ENCODE data around the gene TLCD3A. TPM values are rescaled to one million over a fixed set of nuclear protein-coding genes. Genes with fewer than 3 reads are reported as not detected.
"Not testable (repeated sequence)": the region's sequence is repeated elsewhere in the genome, so short reads cannot be mapped to it uniquely, and the experiment has no call there.

The TLCD3A gene
- total and polyA plus RNA-seq, 12 donors: 1.1 to 4.5 (median 2.6) TPM

- Histone ChIP-seq H3K9me3 (no peaks in the 10 kb centered on the region), H3K27ac (no peak overlapping the region), H3K4me3 (no peak overlapping the region), H3K36me3 (peaks cover 4 to 80% (median 32%) of the 10 kb centered on the region in 9 donors), H3K4me1 (peaks cover 0 to 8% (median 7%) of the 10 kb centered on the region in 9 donors), H3K27me3 (no peaks in the 10 kb centered on the region)
- ATAC-seq (no peak), DNase-seq (no peak)
- no peak for TF ChIP-seq CTCF (IDR thresholded peaks at IDR 0.05)
- WGBS, 2 donors: 93 to 96% methylated on average over 11 of the region's 11 CpGs
- intact Hi-C loops (cut with DNase I): no loop called here
Measured at GRCh38 chr17:745406-745805, 13.0 kb downstream of the TLCD3A start.

GRCh38 chr17:746181-746580 lies 13.8 kb downstream of the TLCD3A start:
- Histone ChIP-seq H3K36me3 (peaks cover 4 to 73% (median 30%) of the 10 kb centered on the region in 9 donors), H3K27me3 (no peaks in the 10 kb centered on the region), H3K27ac (no peak overlapping the region), H3K9me3 (no peaks in the 10 kb centered on the region), H3K4me1 (peaks cover under 1 to 16% (median 15%) of the 10 kb centered on the region in 9 donors), H3K4me3 (no peak overlapping the region)
- ATAC-seq (no peak), DNase-seq (no peak)
- 95% methylated on average over 9 of the region's 9 CpGs for WGBS, 2 donors
- no peak for TF ChIP-seq CTCF (IDR thresholded peaks at IDR 0.05)
- intact Hi-C loops (cut with DNase I): no loop called here

- TF ChIP-seq CTCF (IDR thresholded peaks at IDR 0.05): no peak
- WGBS, 2 donors: 91 to 93% methylated on average over 38 of the region's 38 CpGs
- DNase-seq: no peak
- no peak for ATAC-seq
- Histone ChIP-seq H3K4me1 (peaks cover 3 to 22% (median 19%) of the 10 kb centered on the region in 9 donors), H3K9me3 (no peaks in the 10 kb centered on the region), H3K27ac (no peak overlapping the region), H3K36me3 (peaks cover 4 to 64% (median 30%) of the 10 kb centered on the region in 9 donors), H3K27me3 (no peaks in the 10 kb centered on the region), H3K4me3 (no peak overlapping the region)
- intact Hi-C loops (cut with DNase I): no loop called here
Measured at GRCh38 chr17:746783-747629, 14.6 kb downstream of the TLCD3A start.

DNA sequence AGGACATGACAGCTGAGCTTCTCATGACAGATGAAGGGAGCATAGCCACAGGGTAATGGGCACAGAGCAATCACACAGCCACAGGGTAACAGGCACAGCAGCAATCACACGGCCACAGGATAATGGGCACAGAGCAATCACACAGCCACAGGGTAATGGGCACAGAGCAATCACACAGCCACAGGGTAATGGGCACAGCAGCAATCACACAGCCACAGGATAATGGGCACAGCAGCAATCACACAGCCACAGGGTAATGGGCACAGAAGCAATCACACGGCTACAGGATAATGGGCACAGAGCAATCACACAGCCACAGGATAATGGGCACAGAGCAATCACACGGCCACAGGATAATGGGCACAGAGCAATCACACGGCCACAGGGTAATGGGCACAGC lies 16.2 kb downstream of the TLCD3A start:
- Histone ChIP-seq H3K4me1 (peaks cover 3 to 28% (median 21%) of the 10 kb centered on the region in 9 donors), H3K36me3 (peaks cover 4 to 48% (median 30%) of the 10 kb centered on the region in 9 donors)
- H3K9me3 ChIP-seq; ATAC-seq; H3K27ac ChIP-seq; H3K27me3 ChIP-seq; H3K4me3 ChIP-seq; DNase-seq; intact Hi-C loops (cut with DNase I): not testable (repeated sequence)
- WGBS, 2 donors: 97 to 98% methylated on average over 4 of the region's 4 CpGs

DNA sequence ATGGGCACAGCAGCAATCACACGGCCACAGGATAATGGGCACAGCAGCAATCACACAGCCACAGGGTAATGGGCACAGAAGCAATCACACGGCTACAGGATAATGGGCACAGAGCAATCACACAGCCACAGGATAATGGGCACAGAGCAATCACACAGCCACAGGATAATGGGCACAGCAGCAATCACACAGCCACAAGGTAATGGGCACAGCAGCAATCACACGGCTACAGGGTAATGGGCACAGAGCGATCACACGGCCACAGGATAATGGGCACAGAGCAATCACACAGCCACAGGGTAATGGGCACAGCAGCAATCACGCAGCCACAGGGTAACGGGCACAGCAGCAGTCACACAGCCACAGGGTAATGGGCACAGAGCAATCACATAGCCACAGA lies 17.0 kb downstream of the TLCD3A start:
- intact Hi-C loops (cut with DNase I): not testable (repeated sequence)
- H3K36me3 ChIP-seq: peaks cover 4 to 41% (median 30%) of the 10 kb centered on the region in 9 donors

More for the DNA sequence above, 17.0 kb downstream of the TLCD3A start:
- not testable (repeated sequence) for H3K9me3 ChIP-seq, H3K27ac ChIP-seq, H3K4me3 ChIP-seq, H3K27me3 ChIP-seq, ATAC-seq, DNase-seq
- 81 to 83% methylated on average over 7 of the region's 7 CpGs for WGBS, 2 donors
- H3K4me1 ChIP-seq: peaks cover 3 to 28% (median 21%) of the 10 kb centered on the region in 9 donors
